ENCODE results near the gene FAM185A.

DNA sequence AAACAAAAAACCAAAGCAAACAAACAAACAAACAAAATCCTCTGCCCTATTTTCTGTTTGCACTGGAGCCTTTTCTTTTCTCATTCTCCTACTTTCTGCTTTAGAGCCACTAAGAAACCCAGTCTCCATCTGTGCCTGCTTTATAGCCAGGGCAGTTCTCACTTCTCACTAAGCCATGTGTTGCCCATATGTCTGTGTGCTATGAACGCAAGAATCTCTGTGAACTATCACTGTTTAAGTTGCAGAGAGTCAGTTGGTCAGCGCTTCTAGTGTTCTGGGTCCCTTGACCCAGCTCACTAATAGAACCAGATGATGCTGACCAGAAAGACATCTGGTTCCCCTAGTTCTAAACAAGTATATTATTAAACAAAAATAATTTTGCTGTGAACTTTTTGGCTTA is 81.4 kb downstream of the FAM185A start:
- TF ChIP-seq MAX (IDR thresholded peaks at IDR 0.05) (no peak), RAD21 (IDR thresholded peaks at IDR 0.05; ENCODE audit: low read depth) (no peak), ZBTB7A (IDR thresholded peaks at IDR 0.05; ENCODE audit: low read depth) (no peak), YY1 (IDR thresholded peaks at IDR 0.05; ENCODE audit: low read depth) (no peak), EP300 (IDR thresholded peaks at IDR 0.05; ENCODE audit: borderline replicate concordance) (no peak), FOXM1 (IDR thresholded peaks at IDR 0.05; ENCODE audit: borderline replicate concordance, low read depth) (no peak), CEBPB (IDR thresholded peaks at IDR 0.05) (no peak), NFIC (IDR thresholded peaks at IDR 0.05) (no peak), REST (IDR thresholded peaks at IDR 0.05; ENCODE audit: low read depth) (no peak)
